Nephron (organoid): ENCODE data around the gene SRSF2.

Source experiments
- H3K27ac Mint-ChIP-seq, 3 experiments: 2 replicates each; pipeline ENCODE4 v1.8.0; 2020; ENCODE audit warnings: mixed read lengths in 3 of 3, mild to moderate bottlenecking in 2 of 3, moderate library complexity in 1 of 3
- H3K27me3 Mint-ChIP-seq: 2 replicates; pipeline ENCODE4 v1.8.0; 2021; ENCODE audit warnings: low read depth, mild to moderate bottlenecking, moderate library complexity, mixed read lengths
- H3K36me3 Mint-ChIP-seq: 2 replicates; pipeline ENCODE4 v1.8.0; 2020; ENCODE audit warnings: low read depth, mixed read lengths
- H3K4me1 Mint-ChIP-seq: 2 replicates; pipeline ENCODE4 v1.8.0; 2020; ENCODE audit warnings: mixed read lengths
- H3K4me3 Mint-ChIP-seq, 3 experiments: 2 replicates each; pipeline ENCODE4 v1.8.0; 2020; ENCODE audit warnings: mild to moderate bottlenecking in 3 of 3, mixed read lengths in 3 of 3, moderate library complexity in 2 of 3
- H3K9me3 Mint-ChIP-seq: 2 replicates; pipeline ENCODE4 v1.8.0; 2020; ENCODE audit warnings: mixed read lengths
- TF ChIP-seq, protein P1 (sequence below), 3 experiments: fragments of 200-600 bp; sonication (generic); IDR thresholded peaks; one replicate each; pipeline ENCODE4 v1.5.0; 2021; ENCODE audit warnings: antibody characterized with exemption in 3 of 3; ENCODE audit not compliant: unreplicated experiment in 3 of 3

Gene SRSF2

DNA sequence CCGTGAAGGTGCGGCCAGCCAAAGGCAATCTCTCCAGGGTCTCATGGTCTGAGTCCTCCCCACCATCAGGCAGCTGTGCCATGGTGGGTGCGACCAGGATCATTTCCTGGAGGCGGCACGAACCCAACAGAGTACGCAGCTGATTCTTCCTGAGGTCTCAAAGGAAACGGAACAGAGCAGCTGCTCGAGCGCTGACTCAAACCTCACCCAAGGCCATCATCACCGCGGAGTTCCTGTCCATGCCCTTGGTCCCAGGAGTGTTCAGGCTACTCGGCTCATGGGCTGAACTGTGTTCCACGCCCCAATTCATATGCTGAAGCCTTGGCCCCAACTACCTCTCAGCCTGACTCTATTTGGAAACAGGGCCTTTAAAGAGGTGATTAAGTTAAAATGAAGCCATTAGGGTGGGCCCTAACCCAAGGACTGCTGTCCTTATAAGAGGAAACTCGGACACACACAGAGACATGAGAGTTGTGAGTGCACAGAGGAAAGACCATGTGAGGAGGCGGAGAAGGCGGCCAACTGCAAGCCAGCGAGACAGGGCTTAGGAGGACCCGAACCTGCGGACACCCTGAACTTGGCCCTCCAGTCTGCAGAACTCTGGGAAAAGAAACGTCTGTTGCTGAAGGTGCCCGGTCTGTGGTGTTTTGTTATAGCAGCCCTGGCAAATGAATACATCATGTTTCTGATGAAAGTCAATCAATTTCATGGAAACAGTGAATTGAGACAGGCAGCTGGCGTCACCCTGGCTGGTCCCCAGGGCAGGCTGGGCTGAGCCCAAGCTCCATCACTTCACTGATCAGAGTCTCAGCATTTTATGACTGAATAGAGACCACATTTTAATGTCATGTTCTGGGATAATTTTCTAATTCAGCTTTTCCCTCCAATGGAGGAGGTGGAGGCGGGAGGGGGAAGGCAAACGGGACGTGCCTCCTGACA, 40.1 kb downstream of the SRSF2 start:
- peak overlapping the region; percentile 79 to 85 (median 85) for H3K27ac Mint-ChIP-seq
- H3K4me3 Mint-ChIP-seq = peak overlapping the region in 2 of 3 experiments; percentile 5
- no peaks in the 10 kb centered on the region for H3K9me3 Mint-ChIP-seq
- H3K4me1 Mint-ChIP-seq = peaks cover 60% of the 10 kb centered on the region
- H3K27me3 Mint-ChIP-seq = no peaks in the 10 kb centered on the region
- H3K36me3 Mint-ChIP-seq = peaks cover 4% of the 10 kb centered on the region
- TF ChIP-seq, protein P1, sequence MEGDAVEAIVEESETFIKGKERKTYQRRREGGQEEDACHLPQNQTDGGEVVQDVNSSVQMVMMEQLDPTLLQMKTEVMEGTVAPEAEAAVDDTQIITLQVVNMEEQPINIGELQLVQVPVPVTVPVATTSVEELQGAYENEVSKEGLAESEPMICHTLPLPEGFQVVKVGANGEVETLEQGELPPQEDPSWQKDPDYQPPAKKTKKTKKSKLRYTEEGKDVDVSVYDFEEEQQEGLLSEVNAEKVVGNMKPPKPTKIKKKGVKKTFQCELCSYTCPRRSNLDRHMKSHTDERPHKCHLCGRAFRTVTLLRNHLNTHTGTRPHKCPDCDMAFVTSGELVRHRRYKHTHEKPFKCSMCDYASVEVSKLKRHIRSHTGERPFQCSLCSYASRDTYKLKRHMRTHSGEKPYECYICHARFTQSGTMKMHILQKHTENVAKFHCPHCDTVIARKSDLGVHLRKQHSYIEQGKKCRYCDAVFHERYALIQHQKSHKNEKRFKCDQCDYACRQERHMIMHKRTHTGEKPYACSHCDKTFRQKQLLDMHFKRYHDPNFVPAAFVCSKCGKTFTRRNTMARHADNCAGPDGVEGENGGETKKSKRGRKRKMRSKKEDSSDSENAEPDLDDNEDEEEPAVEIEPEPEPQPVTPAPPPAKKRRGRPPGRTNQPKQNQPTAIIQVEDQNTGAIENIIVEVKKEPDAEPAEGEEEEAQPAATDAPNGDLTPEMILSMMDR (IDR thresholded peaks at IDR 0.05; ENCODE audit: unreplicated experiment in 3 of 3) = no peak

DNA sequence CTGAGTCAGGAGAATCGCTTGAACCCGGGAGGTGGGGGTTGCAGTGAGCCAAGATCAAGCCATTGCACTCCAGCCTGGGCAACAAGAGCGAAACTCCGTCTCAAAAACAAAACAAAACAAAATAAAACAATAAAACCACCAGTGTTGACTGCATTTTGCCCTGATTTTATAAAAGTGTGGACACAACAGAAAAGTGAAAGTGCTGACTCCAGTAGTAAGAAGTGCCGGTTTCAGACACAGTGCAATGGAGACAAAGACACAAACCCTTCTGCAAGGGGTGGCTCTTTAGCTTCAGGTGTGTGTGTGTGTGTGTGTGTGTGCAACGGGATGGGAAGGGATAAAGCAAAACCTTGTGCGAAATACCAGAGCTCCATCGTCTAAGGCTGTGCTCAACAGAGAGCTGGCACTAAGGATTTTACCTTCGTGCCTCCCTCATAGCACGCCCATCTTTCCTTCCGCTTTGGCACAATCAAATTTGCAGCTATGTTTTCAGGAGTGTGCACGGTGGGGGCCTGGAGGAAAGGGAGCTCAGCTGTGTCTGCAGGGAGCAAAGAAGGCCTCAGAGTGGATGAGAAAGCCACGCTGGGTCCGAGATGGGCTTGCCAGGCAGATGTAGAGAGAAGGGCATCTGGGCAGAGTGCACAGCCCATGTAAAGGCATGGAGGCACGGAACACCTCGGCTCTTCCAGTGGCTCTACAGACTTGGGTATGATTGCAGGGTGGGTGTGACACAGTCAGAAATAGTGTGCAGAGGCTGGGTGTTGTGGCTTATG, 41.9 kb downstream of the SRSF2 start:
- Mint-ChIP-seq H3K4me1 (peaks cover 51% of the 10 kb centered on the region), H3K4me3 (peak overlapping the region in 1 of 3 experiments; percentile 23), H3K27me3 (no peaks in the 10 kb centered on the region), H3K36me3 (peaks cover 4% of the 10 kb centered on the region), H3K9me3 (no peaks in the 10 kb centered on the region), H3K27ac (peak overlapping the region; percentile 55 to 89 (median 79))
- TF ChIP-seq, protein P1 (IDR thresholded peaks at IDR 0.05; ENCODE audit: unreplicated experiment in 3 of 3) = no peak

DNA sequence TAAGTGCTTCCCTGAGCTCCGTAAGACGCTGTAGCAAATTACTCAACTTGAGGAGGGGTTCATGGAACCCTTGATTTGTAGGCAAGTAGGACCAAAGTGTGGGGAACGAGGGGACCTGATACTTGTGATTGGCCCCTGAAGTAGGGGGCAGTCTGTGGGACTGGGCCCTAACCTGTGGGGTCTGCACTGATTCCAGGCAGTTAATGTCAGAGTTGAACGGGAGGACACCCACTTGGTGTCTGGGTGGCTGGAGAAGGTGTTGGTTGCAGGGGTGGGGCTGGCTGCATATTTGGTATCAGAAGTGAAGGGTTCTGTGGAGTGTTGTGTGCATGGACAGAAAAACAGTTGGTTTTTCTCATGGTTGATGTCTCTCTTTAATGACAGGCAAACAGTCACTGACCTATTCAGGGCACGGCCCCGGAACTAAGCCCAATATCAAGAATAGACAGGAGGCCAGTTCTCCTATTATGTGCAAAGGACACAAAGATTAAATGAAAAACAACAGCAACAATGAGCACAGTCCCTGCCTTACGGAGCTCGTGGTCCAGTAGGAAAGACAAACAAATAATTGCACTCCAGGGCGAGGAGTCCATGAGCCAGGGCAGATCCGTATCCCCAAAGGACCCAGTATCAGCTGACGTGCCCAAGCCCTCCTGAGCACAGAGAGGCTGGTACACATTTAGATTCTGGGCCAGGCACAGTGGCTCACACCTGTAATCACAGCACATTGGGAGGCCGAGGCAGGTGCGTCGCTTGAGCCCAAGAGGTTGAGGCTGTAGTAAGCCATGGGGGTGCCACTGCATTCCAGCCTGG, 45.5 kb downstream of the SRSF2 start:
- Mint-ChIP-seq H3K9me3 (no peaks in the 10 kb centered on the region), H3K4me3 (no peak overlapping the region), H3K4me1 (peaks cover 46% of the 10 kb centered on the region), H3K27me3 (no peaks in the 10 kb centered on the region), H3K27ac (peak overlapping the region; percentile 40 to 58 (median 52)), H3K36me3 (peaks cover 4% of the 10 kb centered on the region)
- TF ChIP-seq, protein P1 (IDR thresholded peaks at IDR 0.05; ENCODE audit: unreplicated experiment in 3 of 3) = no peak

- peaks cover 4% of the 10 kb centered on the region for H3K36me3 Mint-ChIP-seq
- H3K27me3 Mint-ChIP-seq = no peaks in the 10 kb centered on the region
- H3K4me1 Mint-ChIP-seq = peaks cover 49% of the 10 kb centered on the region
- H3K27ac Mint-ChIP-seq = no peak overlapping the region
- no peak overlapping the region for H3K4me3 Mint-ChIP-seq
- TF ChIP-seq, protein P1 (IDR thresholded peaks at IDR 0.05; ENCODE audit: unreplicated experiment in 3 of 3) = no peak
- H3K9me3 Mint-ChIP-seq = no peaks in the 10 kb centered on the region
Measured at GRCh38 chr17:76690596-76691280, 46.4 kb downstream of the SRSF2 start.

DNA sequence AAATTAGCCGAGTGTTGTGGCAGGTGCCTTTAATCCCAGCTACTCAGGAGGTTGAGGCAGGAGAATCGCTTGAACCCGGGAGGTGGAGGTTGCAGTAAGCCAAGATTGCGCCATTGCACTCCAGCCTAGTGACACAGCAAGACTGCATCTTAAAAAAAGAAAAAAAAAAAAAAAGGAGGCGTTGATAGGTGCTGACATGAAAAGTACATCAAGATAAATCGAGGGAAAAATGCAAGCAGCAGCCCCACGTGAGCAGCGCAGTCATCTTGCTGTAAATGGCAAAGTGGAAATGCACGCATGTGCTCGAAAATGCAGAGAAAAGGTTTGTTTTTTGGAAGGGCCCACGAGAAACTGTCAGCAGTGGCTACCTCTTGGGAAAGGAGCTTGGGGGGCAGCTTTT, 47.3 kb downstream of the SRSF2 start:
- Mint-ChIP-seq H3K27ac (no peak overlapping the region), H3K9me3 (no peaks in the 10 kb centered on the region), H3K4me3 (no peak overlapping the region), H3K36me3 (no peaks in the 10 kb centered on the region), H3K4me1 (peaks cover 49% of the 10 kb centered on the region), H3K27me3 (no peaks in the 10 kb centered on the region)
- TF ChIP-seq, protein P1 (IDR thresholded peaks at IDR 0.05; ENCODE audit: unreplicated experiment in 3 of 3) = no peak
